Cardiac muscle cell (in vitro differentiated cells and primary cell): ENCODE measurements around the gene ZNF839. TPM values are rescaled to one million over a fixed set of nuclear protein-coding genes. Genes with fewer than 3 reads are reported as not detected.

Source experiments
- DNase-seq, 2 donors: peaks; one replicate each; pipeline versions ENCODE4 v3.0.0 to v3.0.0-alpha.2; 2010 to 2017; ENCODE audit warnings: low read depth in 1 of 2, low spot score in 1 of 2
- H3K27ac ChIP-seq: fragments of 200-600 bp; sonication (generic); 2 replicates; pipeline ENCODE4 v1.5.1; 2016
- H3K27me3 ChIP-seq: fragments of 200-600 bp; sonication (generic); 2 replicates; pipeline ENCODE4 v1.6.0; 2016; ENCODE audit warnings: control low read depth
- H3K36me3 ChIP-seq: fragments of 200-600 bp; sonication (generic); 2 replicates; pipeline ENCODE4 v1.5.1; 2016; ENCODE audit warnings: control low read depth
- H3K4me1 ChIP-seq: fragments of 200-600 bp; sonication (generic); 2 replicates; pipeline ENCODE4 v1.8.1; 2017; ENCODE audit warnings: low read depth, mild to moderate bottlenecking, mixed run types
- H3K4me3 ChIP-seq: fragments of 200-600 bp; sonication (generic); 2 replicates; pipeline ENCODE4 v1.5.1; 2016; ENCODE audit warnings: mild to moderate bottlenecking
- H3K9me3 ChIP-seq: fragments of 200-600 bp; sonication (generic); 2 replicates; pipeline ENCODE4 v1.5.1; 2017; ENCODE audit warnings: low read depth, mild to moderate bottlenecking, control low read depth
- CTCF ChIP-seq: IDR thresholded peaks from 2 replicates; pipeline ENCODE4 v1.5.1; 2012; ENCODE audit warnings: low read depth, mild to moderate bottlenecking, low read length
- polyA plus RNA-seq: library from polyadenylated mRNA; unstranded; fragments of >200 nt; fragmentation: Nextera tagmentation; extraction: Ambion mirVana; gene quantifications from 2 replicates; pipeline ENCODE4 v1.2.1, GENCODE V29; 2016
- total RNA-seq: library from RNA; depleted of rRNA; stranded (reverse); fragments of >200 nt; gene quantifications from 2 replicates; pipeline ENCODE4 v1.2.3, GENCODE V29; 2016

The ZNF839 gene
- total and polyA plus RNA-seq, 2 experiments from 2014 or later: 16.1 to 16.9 TPM

GRCh38 chr14:102320033-102320660 lies 601 bp downstream of the ZNF839 start:
- peak overlapping the region; percentile 92 for H3K27ac ChIP-seq
- DNase-seq: peak; percentile 54 to 68
- TF ChIP-seq CTCF: no peak
- peak overlapping the region; percentile 73 for H3K4me3 ChIP-seq
- H3K27me3 ChIP-seq: no peaks in the 10 kb centered on the region
- no peaks in the 10 kb centered on the region for H3K9me3 ChIP-seq
- H3K36me3 ChIP-seq: no peaks in the 10 kb centered on the region
- peaks cover 8% of the 10 kb centered on the region for H3K4me1 ChIP-seq

GRCh38 chr14:102320671-102321455 lies 1.3 kb downstream of the ZNF839 start:
- H3K4me1 ChIP-seq: peaks cover 8% of the 10 kb centered on the region
- no peak for TF ChIP-seq CTCF

GRCh38 chr14:102321456-102322422 lies 2.2 kb downstream of the ZNF839 start:
- TF ChIP-seq CTCF: no peak
- Histone ChIP-seq H3K36me3 (peaks cover 4% of the 10 kb centered on the region), H3K4me3 (no peak overlapping the region), H3K4me1 (peaks cover 4% of the 10 kb centered on the region), H3K27me3 (no peaks in the 10 kb centered on the region), H3K9me3 (no peaks in the 10 kb centered on the region), H3K27ac (no peak overlapping the region)
- no peak for DNase-seq

More at GRCh38 chr14:102320671-102321455, 1.3 kb downstream of the ZNF839 start:
- no peaks in the 10 kb centered on the region for H3K27me3 ChIP-seq
- H3K9me3 ChIP-seq: no peaks in the 10 kb centered on the region
- peaks cover 3% of the 10 kb centered on the region for H3K36me3 ChIP-seq
- peak overlapping the region; percentile 73 for H3K4me3 ChIP-seq
- H3K27ac ChIP-seq: peak overlapping the region; percentile 92
- DNase-seq: no peak

GRCh38 chr14:102323102-102323501 lies 3.6 kb downstream of the ZNF839 start:
- peak; percentile 74 for TF ChIP-seq CTCF
- DNase-seq: peak; percentile 37 to 90
- no peaks in the 10 kb centered on the region for H3K9me3 ChIP-seq

GRCh38 chr14:102325791-102326345 lies 6.3 kb downstream of the ZNF839 start:
- TF ChIP-seq CTCF: no peak
- Histone ChIP-seq H3K36me3 (peaks cover 4% of the 10 kb centered on the region), H3K9me3 (no peaks in the 10 kb centered on the region), H3K4me3 (no peak overlapping the region), H3K4me1 (no peaks in the 10 kb centered on the region), H3K27ac (no peak overlapping the region), H3K27me3 (no peaks in the 10 kb centered on the region)
- no peak for DNase-seq

More at GRCh38 chr14:102323102-102323501, 3.6 kb downstream of the ZNF839 start:
- Histone ChIP-seq H3K27me3 (no peaks in the 10 kb centered on the region), H3K4me3 (no peak overlapping the region), H3K27ac (no peak overlapping the region), H3K36me3 (peaks cover 4% of the 10 kb centered on the region), H3K4me1 (peaks cover 4% of the 10 kb centered on the region)
